Testis (tissue), 2 donors: Measurements from ENCODE around the gene TMUB1.

Experiments
- POLR2A ChIP-seq: fragments of 450-650 bp; IDR thresholded peaks from one replicate; pipeline ENCODE4 v1.6.1; 2017; ENCODE audit warnings: antibody characterized with exemption, mild to moderate bottlenecking, moderate library complexity
- TF ChIP-seq, protein P1 (sequence below), 3 experiments: fragments of 450-650 bp in 2 of 3; fragments of 200-600 bp in 1 of 3; sonication (generic) in 1 of 3; IDR thresholded peaks; one replicate each; pipeline ENCODE4 v1.5.1; 2016 to 2019; ENCODE audit warnings: antibody characterized with exemption in 3 of 3, mild to moderate bottlenecking in 2 of 3, moderate library complexity in 1 of 3

DNA sequence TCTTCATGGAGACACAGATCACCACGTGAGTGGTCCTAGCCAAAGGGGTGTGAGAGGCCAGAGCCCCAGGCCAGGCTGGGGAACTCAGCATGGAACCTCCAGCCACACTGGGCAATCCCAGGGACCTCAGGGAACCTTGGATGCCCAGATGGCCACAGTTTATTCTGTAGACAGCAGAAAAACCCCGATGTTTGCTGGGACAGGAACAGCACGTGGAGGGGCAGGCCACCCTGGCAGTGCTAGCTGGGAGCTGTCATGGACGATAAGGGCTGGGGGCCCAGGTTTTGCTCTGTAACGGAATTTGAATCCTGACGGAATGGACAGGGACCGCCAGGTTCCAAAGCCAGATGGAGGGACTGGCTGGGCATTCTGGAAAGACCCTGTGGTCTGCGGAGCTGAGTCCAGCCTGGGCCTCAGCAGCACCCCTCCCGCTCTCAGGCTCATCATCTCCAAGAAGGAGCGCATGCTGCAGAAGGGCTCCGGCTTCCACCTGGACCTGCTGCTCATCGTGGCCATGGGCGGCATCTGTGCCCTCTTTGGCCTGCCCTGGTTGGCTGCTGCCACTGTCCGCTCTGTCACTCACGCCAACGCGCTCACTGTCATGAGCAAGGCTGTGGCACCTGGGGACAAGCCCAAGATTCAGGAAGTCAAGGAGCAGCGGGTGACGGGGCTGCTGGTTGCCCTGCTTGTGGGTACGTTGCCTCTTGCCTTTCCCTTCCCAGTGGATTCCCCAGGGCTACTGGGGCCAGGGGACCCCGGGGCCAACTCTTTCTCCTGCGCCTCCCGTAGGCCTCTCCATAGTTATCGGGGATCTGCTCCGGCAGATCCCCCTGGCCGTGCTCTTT is 8.3 kb downstream of the TMUB1 start:
- TF ChIP-seq, protein P1, sequence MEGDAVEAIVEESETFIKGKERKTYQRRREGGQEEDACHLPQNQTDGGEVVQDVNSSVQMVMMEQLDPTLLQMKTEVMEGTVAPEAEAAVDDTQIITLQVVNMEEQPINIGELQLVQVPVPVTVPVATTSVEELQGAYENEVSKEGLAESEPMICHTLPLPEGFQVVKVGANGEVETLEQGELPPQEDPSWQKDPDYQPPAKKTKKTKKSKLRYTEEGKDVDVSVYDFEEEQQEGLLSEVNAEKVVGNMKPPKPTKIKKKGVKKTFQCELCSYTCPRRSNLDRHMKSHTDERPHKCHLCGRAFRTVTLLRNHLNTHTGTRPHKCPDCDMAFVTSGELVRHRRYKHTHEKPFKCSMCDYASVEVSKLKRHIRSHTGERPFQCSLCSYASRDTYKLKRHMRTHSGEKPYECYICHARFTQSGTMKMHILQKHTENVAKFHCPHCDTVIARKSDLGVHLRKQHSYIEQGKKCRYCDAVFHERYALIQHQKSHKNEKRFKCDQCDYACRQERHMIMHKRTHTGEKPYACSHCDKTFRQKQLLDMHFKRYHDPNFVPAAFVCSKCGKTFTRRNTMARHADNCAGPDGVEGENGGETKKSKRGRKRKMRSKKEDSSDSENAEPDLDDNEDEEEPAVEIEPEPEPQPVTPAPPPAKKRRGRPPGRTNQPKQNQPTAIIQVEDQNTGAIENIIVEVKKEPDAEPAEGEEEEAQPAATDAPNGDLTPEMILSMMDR (IDR thresholded peaks at IDR 0.05): no peak
- no peak for TF ChIP-seq POLR2A
